Thoracic aorta (tissue), 2 donors: ENCODE results near the gene RBKS. TPM values are rescaled to one million over a fixed set of nuclear protein-coding genes. Genes with fewer than 3 reads are reported as not detected.
"Not testable (repeated sequence)": the region's sequence is repeated elsewhere in the genome, so short reads cannot be mapped to it uniquely, and the experiment has no call there.

Experiments used
- ATAC-seq: fragments of 150-250 bp; one replicate; pipeline ENCODE4 v1.8.0; 2017; ENCODE audit warnings: low read depth; ENCODE audit not compliant: insufficient number of reproducible peaks, low FRiP score
- DNase-seq: peaks from one replicate; pipeline ENCODE4 v3.0.0-alpha.2; 2020; ENCODE audit warnings: low spot score
- H3K27ac ChIP-seq, 2 donors: fragments of 200-600 bp; sonication (generic); 1 replicate in 1 of 2; 2 replicates in 1 of 2; pipeline ENCODE4 v1.5.1; 2016; ENCODE audit warnings: mild to moderate bottlenecking in 2 of 2, moderate library complexity in 2 of 2
- H3K27me3 ChIP-seq: fragments of 200-600 bp; sonication (generic); replicated peaks from 2 replicates; pipeline ENCODE4 v1.6.0; 2016; ENCODE audit warnings: mild to moderate bottlenecking; ENCODE audit not compliant: insufficient read depth
- H3K36me3 ChIP-seq: fragments of 200-600 bp; sonication (generic); one replicate; pipeline ENCODE4 v1.5.1; 2016
- H3K4me1 ChIP-seq, 2 donors: fragments of 200-600 bp; sonication (generic); 1 replicate in 1 of 2; 2 replicates in 1 of 2; pipeline versions ENCODE4 v1.5.1 to v1.6.0; 2016; ENCODE audit warnings: low read depth in 2 of 2, mild to moderate bottlenecking in 1 of 2; ENCODE audit not compliant: control insufficient read depth in 1 of 2
- H3K4me3 ChIP-seq: fragments of 200-600 bp; sonication (generic); 2 replicates; pipeline ENCODE4 v1.5.1; 2016; ENCODE audit warnings: mild to moderate bottlenecking
- H3K9me3 ChIP-seq: fragments of 200-600 bp; sonication (generic); 2 replicates; pipeline ENCODE4 v1.5.1; 2016
- CTCF ChIP-seq: fragments of 200-600 bp; sonication (generic); IDR thresholded peaks from one replicate; pipeline ENCODE4 v1.5.1; 2019; ENCODE audit warnings: antibody characterized with exemption
- total RNA-seq, 2 donors: library from RNA; depleted of rRNA; stranded (reverse); fragments of >200 nt; gene quantifications; one replicate each; pipeline versions ENCODE4 v1.1.0 to v1.2.3, GENCODE V29; 2016

Gene RBKS
- total RNA-seq, 2 donors from 2014 or later = 3.1 to 5.0 TPM

- no peak for TF ChIP-seq CTCF
- ATAC-seq (peak; percentile 69), DNase-seq (peak; percentile 86)
- Histone ChIP-seq H3K4me3 (peak within 1 kb of the TSS; percentile 96), H3K27ac (peak within 1 kb of the TSS; percentile 91 to 97), H3K36me3 (peaks cover 5% of the 10 kb centered on the region), H3K4me1 (peaks cover 38 to 39% of the 10 kb centered on the region in 2 donors), H3K9me3 (no peaks in the 10 kb centered on the region), H3K27me3 (no peaks in the 10 kb centered on the region)
Observed at GRCh38 chr2:27771548-27772335, 118.4 kb downstream of the RBKS start, which contains the start of gene MRPL33. TSS of gene MRPL33 (plus strand) at chr2:27771719. CDS start at chr2:27771778, 59 bp downstream.

GRCh38 chr2:27771202-27771547, 119.0 kb downstream of the RBKS start:
- Histone ChIP-seq H3K9me3 (no peaks in the 10 kb centered on the region), H3K27me3 (no peaks in the 10 kb centered on the region), H3K27ac (peak overlapping the region; percentile 91 to 97), H3K4me3 (peak overlapping the region; percentile 96), H3K4me1 (peaks cover 32 to 35% of the 10 kb centered on the region in 2 donors), H3K36me3 (peaks cover under 1% of the 10 kb centered on the region)
- DNase-seq (no peak), ATAC-seq (no peak)
- no peak for TF ChIP-seq CTCF

GRCh38 chr2:27766287-27766661, 123.9 kb downstream of the RBKS start:
- DNase-seq (no peak), ATAC-seq (no peak)
- Histone ChIP-seq H3K27ac (peak overlapping the region in 1 of 2 donors; percentile 15), H3K27me3 (no peaks in the 10 kb centered on the region), H3K36me3 (no peaks in the 10 kb centered on the region), H3K4me3 (peak overlapping the region; percentile 63), H3K9me3 (no peaks in the 10 kb centered on the region), H3K4me1 (peaks cover 0 to 12% of the 10 kb centered on the region in 2 donors)
- TF ChIP-seq CTCF = no peak

- Histone ChIP-seq H3K27ac (peak overlapping the region in 1 of 2 donors; percentile 15), H3K4me1 (peaks cover 0 to 12% of the 10 kb centered on the region in 2 donors), H3K27me3 (no peaks in the 10 kb centered on the region), H3K4me3 (peak overlapping the region; percentile 63), H3K36me3 (no peaks in the 10 kb centered on the region), H3K9me3 (no peaks in the 10 kb centered on the region)
- no peak for TF ChIP-seq CTCF
- ATAC-seq = no peak
- no peak for DNase-seq
Observed at GRCh38 chr2:27765621-27766286, 124.4 kb downstream of the RBKS start.

- not testable (repeated sequence) for H3K36me3 ChIP-seq, ATAC-seq, DNase-seq, H3K27ac ChIP-seq, H3K9me3 ChIP-seq, H3K4me3 ChIP-seq, H3K27me3 ChIP-seq
- peaks cover 0 to 12% of the 10 kb centered on the region in 2 donors for H3K4me1 ChIP-seq
Observed at GRCh38 chr2:27764526-27764925, 125.7 kb downstream of the RBKS start.
